ENCODE data around the gene KSR1.

DNA sequence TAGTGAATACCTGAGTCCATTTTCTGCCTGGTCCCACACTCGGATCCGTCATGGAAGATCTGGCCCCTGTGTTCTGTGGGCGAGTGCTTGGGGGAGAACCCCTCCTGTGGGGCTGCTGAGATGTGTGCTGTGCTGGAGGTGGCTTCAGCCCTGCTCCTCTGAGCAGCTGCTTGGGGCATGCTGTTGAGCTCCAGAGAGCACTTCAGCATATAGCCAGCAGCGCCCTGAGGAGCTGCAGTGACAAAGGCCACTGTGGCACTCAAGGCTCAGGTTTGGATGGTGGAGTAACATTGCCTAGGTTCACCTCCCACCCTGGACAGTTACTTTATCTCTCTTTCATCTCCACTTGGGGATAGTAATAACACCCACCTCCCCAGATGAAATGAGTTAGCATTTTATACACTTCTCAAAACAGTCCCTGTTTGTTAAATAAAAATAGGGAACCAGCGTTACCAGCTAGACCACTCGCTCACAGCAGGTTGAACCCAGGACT lies 75.3 kb downstream of the KSR1 start:
- TF ChIP-seq, protein P1, sequence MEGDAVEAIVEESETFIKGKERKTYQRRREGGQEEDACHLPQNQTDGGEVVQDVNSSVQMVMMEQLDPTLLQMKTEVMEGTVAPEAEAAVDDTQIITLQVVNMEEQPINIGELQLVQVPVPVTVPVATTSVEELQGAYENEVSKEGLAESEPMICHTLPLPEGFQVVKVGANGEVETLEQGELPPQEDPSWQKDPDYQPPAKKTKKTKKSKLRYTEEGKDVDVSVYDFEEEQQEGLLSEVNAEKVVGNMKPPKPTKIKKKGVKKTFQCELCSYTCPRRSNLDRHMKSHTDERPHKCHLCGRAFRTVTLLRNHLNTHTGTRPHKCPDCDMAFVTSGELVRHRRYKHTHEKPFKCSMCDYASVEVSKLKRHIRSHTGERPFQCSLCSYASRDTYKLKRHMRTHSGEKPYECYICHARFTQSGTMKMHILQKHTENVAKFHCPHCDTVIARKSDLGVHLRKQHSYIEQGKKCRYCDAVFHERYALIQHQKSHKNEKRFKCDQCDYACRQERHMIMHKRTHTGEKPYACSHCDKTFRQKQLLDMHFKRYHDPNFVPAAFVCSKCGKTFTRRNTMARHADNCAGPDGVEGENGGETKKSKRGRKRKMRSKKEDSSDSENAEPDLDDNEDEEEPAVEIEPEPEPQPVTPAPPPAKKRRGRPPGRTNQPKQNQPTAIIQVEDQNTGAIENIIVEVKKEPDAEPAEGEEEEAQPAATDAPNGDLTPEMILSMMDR (conservative IDR thresholded peaks at IDR 0.05 in 1 of 2, IDR thresholded peaks at IDR 0.05 in 1 of 2; ENCODE audit: low read depth in 1 of 2, low read length in 2 of 2) = no peak
- TF ChIP-seq EZH2 (IDR thresholded peaks at IDR 0.05; ENCODE audit: low read length, missing control alignments) = no peak
